H1 (cell line): ENCODE results near the gene SPANXB1. TPM values are rescaled to one million over a fixed set of nuclear protein-coding genes. Genes with fewer than 3 reads are reported as not detected.

Source experiments
- CTCF ChIA-PET: fragments of 300-600 bp; sonication (Branson Sonifier 250); formaldehyde crosslinking; loops from one replicate; lab custom pipeline; 2021; ENCODE audit not compliant: partially characterized antibody; lab: Charles Lee
- POLR2A ChIA-PET: fragments of 300-600 bp; sonication (Branson Sonifier 250); formaldehyde crosslinking; loops from one replicate; lab custom pipeline; 2021; ENCODE audit warnings: inconsistent platforms; ENCODE audit not compliant: partially characterized antibody; lab: Charles Lee
- DNase-seq, 2 experiments: peaks; one replicate each; pipeline versions ENCODE4 v3.0.0 to v3.0.0-alpha.2; 2010 to 2022; ENCODE audit warnings: low spot score in 2 of 2, low read depth in 1 of 2, mixed read lengths in 1 of 2
- FAIRE-seq: peaks from 2 replicates; lab custom pipeline; 2011; peaks lifted over from hg19 to GRCh38; lab: Jason Lieb, UNC
- H2AFZ ChIP-seq: 2 replicates; pipeline ENCODE4 v1.8.1; 2012; ENCODE audit warnings: low read length, inconsistent platforms
- H2AK5ac ChIP-seq: 2 replicates; pipeline ENCODE4 v1.6.1; 2013; ENCODE audit warnings: low read depth, low read length
- H2BK120ac ChIP-seq: replicated peaks from 2 replicates; pipeline ENCODE3; 2013; ENCODE audit warnings: low read depth, low read length, inconsistent platforms
- H2BK12ac ChIP-seq: 2 replicates; pipeline ENCODE4 v1.6.1; 2013; ENCODE audit warnings: low read depth, low read length
- H2BK15ac ChIP-seq: 2 replicates; pipeline ENCODE4 v1.6.1; 2013; ENCODE audit warnings: low read length
- H2BK20ac ChIP-seq: 2 replicates; pipeline ENCODE4 v1.6.1; 2013; ENCODE audit warnings: low read length
- H2BK5ac ChIP-seq: 2 replicates; pipeline ENCODE4 v1.6.1; 2013; ENCODE audit warnings: low read depth, low read length
- H3K14ac ChIP-seq: 2 replicates; pipeline ENCODE4 v1.6.1; 2013; ENCODE audit warnings: inconsistent platforms; ENCODE audit not compliant: insufficient read length
- H3K18ac ChIP-seq: 2 replicates; pipeline ENCODE4 v1.6.1; 2013; ENCODE audit warnings: low read length; ENCODE audit errors: extremely low read depth
- H3K23ac ChIP-seq: 2 replicates; pipeline ENCODE4 v1.6.1; 2013; ENCODE audit warnings: inconsistent platforms; ENCODE audit not compliant: insufficient read length
- H3K23me2 ChIP-seq: 2 replicates; pipeline ENCODE4 v1.6.1; 2013; ENCODE audit warnings: low read depth, low read length
- H3K27ac ChIP-seq: 2 replicates; pipeline ENCODE4 v1.6.1; 2011; ENCODE audit warnings: low read depth, low read length, inconsistent platforms
- H3K27me3 ChIP-seq, 4 experiments: replicated peaks in 1 of 4; 1 replicate in 1 of 4; 2 replicates in 3 of 4; pipeline versions ENCODE4 v1.6.1 to v1.8.1; 2011 to 2013; ENCODE audit warnings: low read length in 3 of 4, mild to moderate bottlenecking in 3 of 4, inconsistent platforms in 2 of 4, mixed read lengths in 2 of 4, moderate library complexity in 1 of 4; ENCODE audit not compliant: control insufficient read depth in 3 of 4, insufficient read depth in 3 of 4; ENCODE audit errors: extremely low read depth in 1 of 4
- H3K36me3 ChIP-seq, 4 experiments: 2 replicates each; pipeline versions ENCODE4 v1.6.1 to v1.8.1; 2011 to 2013; ENCODE audit warnings: mild to moderate bottlenecking in 4 of 4, low read length in 3 of 4, moderate library complexity in 2 of 4, control low read depth in 1 of 4, inconsistent platforms in 1 of 4; ENCODE audit not compliant: insufficient read depth in 4 of 4, control insufficient read depth in 2 of 4
- H3K4ac ChIP-seq: replicated peaks from 2 replicates; pipeline ENCODE3; 2013; ENCODE audit warnings: low read length, low read depth, mixed read lengths, inconsistent platforms; ENCODE audit not compliant: insufficient read length
- H3K4me1 ChIP-seq, 4 experiments: replicated peaks in 1 of 4; 1 replicate in 1 of 4; 2 replicates in 3 of 4; pipeline versions ENCODE4 v1.6.1 to v1.8.1; 2011 to 2013; ENCODE audit warnings: low read length in 3 of 4, inconsistent platforms in 2 of 4, mixed read lengths in 1 of 4; ENCODE audit not compliant: insufficient read depth in 4 of 4, control insufficient read depth in 3 of 4
- H3K4me2 ChIP-seq, 2 experiments: 2 replicates each; pipeline versions ENCODE4 v1.6.1 to v1.8.1; 2011 to 2013; ENCODE audit warnings: low read depth in 2 of 2, low read length in 2 of 2, control low read depth in 1 of 2, inconsistent platforms in 1 of 2, mild to moderate bottlenecking in 1 of 2; ENCODE audit not compliant: insufficient read depth in 1 of 2
- H3K4me3 ChIP-seq, 4 experiments: fragments of 200-600, 300-600 bp in 1 of 4; sonication (generic), shearing (Covaris generic), sonication (Bioruptor Twin) in 1 of 4; 2 replicates each; pipeline versions ENCODE4 v1.5.1 to v1.8.1; 2011 to 2016; ENCODE audit warnings: low read length in 4 of 4, low read depth in 3 of 4, control low read depth in 2 of 4, inconsistent platforms in 2 of 4, mild to moderate bottlenecking in 2 of 4, mixed read lengths in 1 of 4, moderate library complexity in 1 of 4; ENCODE audit not compliant: insufficient read depth in 2 of 4; ENCODE audit errors: extremely low read depth in 1 of 4
- H3K56ac ChIP-seq: replicated peaks from 2 replicates; pipeline ENCODE3; 2013; ENCODE audit warnings: low read depth, mild to moderate bottlenecking, mixed read lengths, low read length, inconsistent platforms; ENCODE audit not compliant: insufficient read length
- H3K79me1 ChIP-seq: 2 replicates; pipeline ENCODE4 v1.6.1; 2013; ENCODE audit warnings: low read depth, low read length, control low read depth
- H3K79me2 ChIP-seq, 2 experiments: 2 replicates each; pipeline versions ENCODE4 v1.6.1 to v1.8.1; 2012 to 2013; ENCODE audit warnings: low read length in 2 of 2, mild to moderate bottlenecking in 2 of 2, inconsistent platforms in 1 of 2; ENCODE audit not compliant: insufficient read depth in 2 of 2, control insufficient read depth in 1 of 2
- H3K9ac ChIP-seq, 4 experiments: replicated peaks in 1 of 4; 1 replicate in 1 of 4; 2 replicates in 3 of 4; pipeline versions ENCODE4 v1.6.1 to v1.8.1; 2011 to 2013; ENCODE audit warnings: low read depth in 3 of 4, low read length in 3 of 4, control low read depth in 2 of 4, mild to moderate bottlenecking in 2 of 4, moderate library complexity in 2 of 4, inconsistent platforms in 1 of 4; ENCODE audit errors: extremely low read depth in 1 of 4
- H3K9me3 ChIP-seq, 2 experiments: 2 replicates each; pipeline versions ENCODE4 v1.6.1 to v1.8.1; 2012 to 2013; ENCODE audit warnings: mild to moderate bottlenecking in 2 of 2, moderate library complexity in 2 of 2, control low read depth in 1 of 2, inconsistent platforms in 1 of 2, low read depth in 1 of 2, low read length in 1 of 2, mixed read lengths in 1 of 2; ENCODE audit not compliant: insufficient read depth in 2 of 2
- H4K20me1 ChIP-seq, 2 experiments: replicated peaks in 1 of 2; 2 replicates each; pipeline versions ENCODE3 to v1.8.1; 2011 to 2013; ENCODE audit warnings: inconsistent platforms in 2 of 2, low read length in 2 of 2, mild to moderate bottlenecking in 1 of 2; ENCODE audit not compliant: insufficient read depth in 2 of 2, control insufficient read depth in 1 of 2
- H4K5ac ChIP-seq: 2 replicates; pipeline ENCODE4 v1.6.1; 2013; ENCODE audit warnings: low read length, low read depth, mixed read lengths, inconsistent platforms; ENCODE audit not compliant: insufficient read length
- H4K8ac ChIP-seq: 2 replicates; pipeline ENCODE4 v1.8.0; 2013; ENCODE audit warnings: mild to moderate bottlenecking, moderate library complexity, low read length, inconsistent platforms; ENCODE audit not compliant: insufficient read depth; ENCODE audit errors: extremely low read depth
- H4K91ac ChIP-seq: replicated peaks from 2 replicates; pipeline ENCODE3; 2013; ENCODE audit warnings: low read length, mixed read lengths, inconsistent platforms; ENCODE audit not compliant: insufficient read length
- EGR1 ChIP-seq: IDR thresholded peaks from 2 replicates; pipeline ENCODE4 v1.6.1; 2011; ENCODE audit warnings: low read depth, low read length, borderline replicate concordance
- JUND ChIP-seq: IDR thresholded peaks from 2 replicates; pipeline ENCODE4 v1.6.1; 2011; ENCODE audit warnings: mild to moderate bottlenecking, improper control_type of control experiment, low read length
- KDM1A ChIP-seq: fragments of 200-600, 300-600 bp; sonication (generic); IDR thresholded peaks from 2 replicates; pipeline ENCODE4 v1.7.1; 2016; ENCODE audit warnings: mild to moderate bottlenecking, low read length, borderline replicate concordance
- MAFK ChIP-seq: IDR thresholded peaks from 2 replicates; pipeline ENCODE4 v1.6.1; 2012; ENCODE audit warnings: low read depth, mild to moderate bottlenecking, improper control_type of control experiment, low read length
- NANOG ChIP-seq: IDR thresholded peaks from 2 replicates; pipeline ENCODE4 v1.6.1; 2011; ENCODE audit warnings: low read length, low read depth, mild to moderate bottlenecking, inconsistent platforms; ENCODE audit not compliant: insufficient read depth, poor library complexity, severe bottlenecking
- NRF1 ChIP-seq: IDR thresholded peaks from 2 replicates; pipeline ENCODE4 v1.6.1; 2011; ENCODE audit warnings: mild to moderate bottlenecking, low read depth, low read length, improper control_type of control experiment
- TCF12 ChIP-seq: IDR thresholded peaks from 2 replicates; pipeline ENCODE4 v1.6.1; 2011; ENCODE audit warnings: low read depth, mild to moderate bottlenecking, low read length
- WGBS, 2 experiments: shearing (Covaris generic) in 1 of 2; methylation state at CpG; one replicate each; pipeline versions ENCODE4 v1.1.6 to v1.1.7; 2013 to 2015; ENCODE audit warnings: low lambda C conversion rate in 2 of 2, mixed read lengths in 2 of 2, inconsistent platforms in 1 of 2, low coverage in 1 of 2, missing lambda C conversion rate in 1 of 2; ENCODE audit not compliant: insufficient replicate concordance in 2 of 2, insufficient coverage in 1 of 2, insufficient read length in 1 of 2; ENCODE audit errors: extremely low coverage in 1 of 2, missing lambda C conversion rate in 1 of 2; 5-methylcytosine and 5-hydroxymethylcytosine counted together
- polyA plus RNA-seq, 7 experiments: library from polyadenylated mRNA; depleted of rRNA in 3 of 7; stranded (reverse) in 5 of 7; unstranded in 2 of 7; fragments of >200 nt in 5 of 7; fragments of 200-250 nt in 2 of 7; gene quantifications; 1 replicate in 5 of 7; 2 replicates in 1 of 7; 4 replicates in 1 of 7; pipeline versions ENCODE4 v1.2.1 to v1.2.3, GENCODE V29; 2011 to 2013; ENCODE audit warnings: missing spikeins in 2 of 7, mixed read lengths in 2 of 7
- total RNA-seq: library from RNA; stranded (reverse); fragmentation: NEBNext Ultra II Directional; extraction: Animal tissue kit (Norgen Biotek cat#: 25700); gene quantifications from 2 replicates; pipeline ENCODE4 v1.2.1, GENCODE V29; 2021
- TF ChIP-seq, protein P1 (sequence below), 3 experiments: IDR thresholded peaks; 1 replicate in 2 of 3; 2 replicates in 1 of 3; pipeline versions ENCODE4 v1.5.1 to v1.6.1; 2011; ENCODE audit warnings: low read length in 3 of 3, mild to moderate bottlenecking in 3 of 3, inconsistent platforms in 2 of 3, low read depth in 1 of 3, moderate library complexity in 1 of 3; ENCODE audit not compliant: insufficient read depth in 1 of 3; ENCODE audit errors: control extremely low read depth in 1 of 3

Gene SPANXB1
- total and polyA plus RNA-seq, 2 of the 8 experiments (the other 6 are each of a cell fraction or from before 2014, with no cell fraction given), result 0.57 TPM; not detected in 1

GRCh38 chrX:140971099-140971795, 31.1 kb upstream of the SPANXB1 start:
- POLR2A ChIA-PET, result no interaction called here
- no peak for FAIRE-seq
- no peak overlapping the region for H2AK5ac ChIP-seq

More at GRCh38 chrX:140971099-140971795, 31.1 kb upstream of the SPANXB1 start:
- Histone ChIP-seq H3K4ac (no peak overlapping the region), H3K9me3 (no peaks in the 10 kb centered on the region), H3K79me2 (no peaks in the 10 kb centered on the region), H2BK12ac (no peak overlapping the region), H3K23ac (no peak overlapping the region), H4K5ac (no peak overlapping the region), H2BK5ac (no peak overlapping the region), H3K4me1 (no peaks in the 10 kb centered on the region), H3K4me3 (no peak overlapping the region), H2BK120ac (no peak overlapping the region), H3K36me3 (no peaks in the 10 kb centered on the region), H3K23me2 (no peaks in the 10 kb centered on the region), H4K20me1 (no peaks in the 10 kb centered on the region), H3K18ac (no peak overlapping the region), H3K27ac (no peak overlapping the region), H2BK15ac (no peak overlapping the region), H2AFZ (no peak overlapping the region), H3K79me1 (no peaks in the 10 kb centered on the region), H3K9ac (no peak overlapping the region), H4K91ac (no peak overlapping the region), H4K8ac (no peak overlapping the region), H3K14ac (no peak overlapping the region), H2BK20ac (no peak overlapping the region), H3K4me2 (no peak overlapping the region), H3K27me3 (no peaks in the 10 kb centered on the region), H3K56ac (no peak overlapping the region)
- 93% methylated on average over 4 of the region's 4 CpGs; no CpG with 5 or more reads in 1 of the 2 experiments for WGBS, 2 experiments
- TF ChIP-seq EGR1, result no peak
- no peak for TF ChIP-seq MAFK
- TF ChIP-seq NANOG, result no peak
- TF ChIP-seq JUND, result no peak
- TF ChIP-seq, protein P1, sequence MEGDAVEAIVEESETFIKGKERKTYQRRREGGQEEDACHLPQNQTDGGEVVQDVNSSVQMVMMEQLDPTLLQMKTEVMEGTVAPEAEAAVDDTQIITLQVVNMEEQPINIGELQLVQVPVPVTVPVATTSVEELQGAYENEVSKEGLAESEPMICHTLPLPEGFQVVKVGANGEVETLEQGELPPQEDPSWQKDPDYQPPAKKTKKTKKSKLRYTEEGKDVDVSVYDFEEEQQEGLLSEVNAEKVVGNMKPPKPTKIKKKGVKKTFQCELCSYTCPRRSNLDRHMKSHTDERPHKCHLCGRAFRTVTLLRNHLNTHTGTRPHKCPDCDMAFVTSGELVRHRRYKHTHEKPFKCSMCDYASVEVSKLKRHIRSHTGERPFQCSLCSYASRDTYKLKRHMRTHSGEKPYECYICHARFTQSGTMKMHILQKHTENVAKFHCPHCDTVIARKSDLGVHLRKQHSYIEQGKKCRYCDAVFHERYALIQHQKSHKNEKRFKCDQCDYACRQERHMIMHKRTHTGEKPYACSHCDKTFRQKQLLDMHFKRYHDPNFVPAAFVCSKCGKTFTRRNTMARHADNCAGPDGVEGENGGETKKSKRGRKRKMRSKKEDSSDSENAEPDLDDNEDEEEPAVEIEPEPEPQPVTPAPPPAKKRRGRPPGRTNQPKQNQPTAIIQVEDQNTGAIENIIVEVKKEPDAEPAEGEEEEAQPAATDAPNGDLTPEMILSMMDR (IDR thresholded peaks at IDR 0.05; ENCODE audit: control extremely low read depth in 1 of 3, insufficient read depth in 1 of 3, low read depth in 1 of 3, low read length in 3 of 3), result no peak
- TF ChIP-seq TCF12, result no peak
- no peak for TF ChIP-seq NRF1
- TF ChIP-seq KDM1A, result no peak
- DNase-seq, result no peak
- CTCF ChIA-PET, result no interaction called here
